HG03520 (cell line): Measurements from ENCODE around the gene FLACC1.
"Not testable (repeated sequence)": the region's sequence is repeated elsewhere in the genome, so short reads cannot be mapped to it uniquely, and the experiment has no call there.

Experiments used
- ATAC-seq: cut with Tn5 transposase; IDR thresholded peaks from one replicate; pipeline ENCODE4 v1.9.1; 2021; ENCODE audit warnings: mild to moderate bottlenecking, moderate library complexity; ENCODE audit not compliant: unreplicated experiment

The FLACC1 gene

GRCh38 chr2:201256082-201256481, 101.1 kb downstream of the FLACC1 start:
- ATAC-seq: no peak

- no peak for ATAC-seq
Measured at GRCh38 chr2:201255408-201256033, 101.6 kb downstream of the FLACC1 start.

GRCh38 chr2:201254081-201254730, 102.9 kb downstream of the FLACC1 start:
- ATAC-seq: no peak

GRCh38 chr2:201250741-201251140, 106.4 kb downstream of the FLACC1 start:
- no peak for ATAC-seq

- no peak for ATAC-seq
Measured at GRCh38 chr2:201249889-201250288, 107.3 kb downstream of the FLACC1 start.

- no peak for ATAC-seq
Measured at GRCh38 chr2:201248288-201248844, 108.8 kb downstream of the FLACC1 start.

GRCh38 chr2:201246280-201246679, 110.9 kb downstream of the FLACC1 start:
- no peak for ATAC-seq

GRCh38 chr2:201244829-201245228, 112.3 kb downstream of the FLACC1 start:
- ATAC-seq: no peak

- ATAC-seq: no peak
Measured at GRCh38 chr2:201242571-201243277, 114.4 kb downstream of the FLACC1 start.

GRCh38 chr2:201239167-201239935, 117.8 kb downstream of the FLACC1 start:
- not testable (repeated sequence) for ATAC-seq
